ENCODE results near the gene CFAP119. TPM values are rescaled to one million over a fixed set of nuclear protein-coding genes. Genes with fewer than 3 reads are reported as not detected.

The CFAP119 gene
- total and polyA plus RNA-seq, 9 of the 15 experiments (the other 6 are each of a cell fraction or from before 2014, with no cell fraction given): 5.5 to 33.7 (median 9.6) TPM

GRCh38 chr16:30775392-30776188, 13.7 kb upstream of the CFAP119 start (continued):
- 0 out of 4 replicates have a peak, but pooled peaks of 1 of the 2 experiments have one; percentile 33 for TF ChIP-seq MLLT1 (IDR thresholded peaks at IDR 0.05)
- no peak for TF ChIP-seq CAMTA2 (CRISPR knock-in tag; conservative IDR thresholded peaks at IDR 0.05)
- no peak for TF ChIP-seq DNMT1 (IDR thresholded peaks at IDR 0.05)
- 0 out of 2 replicates have a peak, but pooled peaks have one; percentile 30 for TF ChIP-seq ZHX1 (conservative IDR thresholded peaks at IDR 0.05; ENCODE audit: low read length)
- TF ChIP-seq MBD2 (IDR thresholded peaks at IDR 0.05; ENCODE audit: borderline replicate concordance, low read depth): peak; percentile 69; the same call in 1 of the 2 replicates
- TF ChIP-seq LCOR (CRISPR knock-in tag; IDR thresholded peaks at IDR 0.05): peak; percentile 53
- TF ChIP-seq ELF2 (CRISPR knock-in tag; IDR thresholded peaks at IDR 0.05): peak; percentile 9
- TF ChIP-seq ARID2 (IDR thresholded peaks at IDR 0.05): 0 out of 2 replicates have a peak, but pooled peaks have one; percentile 20
- TF ChIP-seq PPARD (CRISPR knock-in tag; IDR thresholded peaks at IDR 0.05): no peak
- peak; percentile 5; the same call in 1 of the 2 replicates for TF ChIP-seq USF2 (CRISPR knock-in tag; IDR thresholded peaks at IDR 0.05)
- no peak for TF ChIP-seq KLF10 (CRISPR knock-in tag; IDR thresholded peaks at IDR 0.05)
- TF ChIP-seq ERF (CRISPR knock-in tag; IDR thresholded peaks at IDR 0.05): peak; percentile 53; the same call in 1 of the 2 replicates
- TF ChIP-seq CEBPZ (IDR thresholded peaks at IDR 0.05; ENCODE audit: borderline replicate concordance, low read depth, low read length): no peak
- TF ChIP-seq SMAD4 (CRISPR knock-in tag; conservative IDR thresholded peaks at IDR 0.05): 0 out of 2 replicates have a peak, but pooled peaks have one; percentile 49
- peak; percentile 80 for TF ChIP-seq HBP1 (CRISPR knock-in tag; IDR thresholded peaks at IDR 0.05)
- no peak for TF ChIP-seq HNRNPK (IDR thresholded peaks at IDR 0.05; ENCODE audit: low read depth, low read length, poor library complexity, severe bottlenecking)
- no peak for TF ChIP-seq BRCA1 (IDR thresholded peaks at IDR 0.05)
- TF ChIP-seq BRCA1 (CRISPR knock-in tag; IDR thresholded peaks at IDR 0.05): no peak

Data from K562 (cell line).